ENCODE data around the gene SLC25A22. TPM values are rescaled to one million over a fixed set of nuclear protein-coding genes. Genes with fewer than 3 reads are reported as not detected.

The SLC25A22 gene
- total and polyA plus RNA-seq, 4 donors, result 10.6 to 38.2 (median 27.5) TPM

DNA sequence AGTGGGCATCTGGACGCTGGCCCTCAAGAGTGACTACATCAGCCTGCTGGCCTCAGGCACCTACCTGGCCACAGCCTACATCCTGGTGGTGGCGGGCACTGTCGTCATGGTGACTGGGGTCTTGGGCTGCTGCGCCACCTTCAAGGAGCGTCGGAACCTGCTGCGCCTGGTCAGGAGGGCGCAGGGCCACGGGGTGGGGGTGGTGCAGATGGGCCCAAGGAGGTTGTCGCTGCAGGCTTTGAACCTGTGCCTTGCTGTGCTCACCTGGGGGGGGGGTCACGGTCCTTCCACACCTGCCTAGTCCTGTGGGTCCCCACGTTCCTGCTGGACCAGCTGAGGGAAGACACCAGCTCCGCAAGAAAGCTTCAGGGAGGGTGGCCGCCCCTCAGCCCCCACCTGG is 38.2 kb upstream of the SLC25A22 start:
- peaks cover 6 to 39% (median 8%) of the 10 kb centered on the region in 5 donors for H3K4me1 ChIP-seq (ENCODE audit: control insufficient read depth in 5 of 5, insufficient read depth in 5 of 5, low read length in 5 of 5)
- H3K27ac ChIP-seq (ENCODE audit: low read depth in 1 of 2, low read length in 1 of 2), result no peak overlapping the region
- ATAC-seq (ENCODE audit: insufficient read depth, low FRiP score) (no peak), DNase-seq (no peak)
- peaks cover 0 to 5% (median 1%) of the 10 kb centered on the region in 3 donors for H3K27me3 ChIP-seq (ENCODE audit: control insufficient read depth in 3 of 3, insufficient read depth in 3 of 3, low read length in 2 of 3)
- no peak overlapping the region for H3K9ac ChIP-seq (ENCODE audit: insufficient read depth in 1 of 2, low read length in 2 of 2)
- H3K9me3 ChIP-seq (ENCODE audit: control insufficient read depth in 4 of 4, insufficient read depth in 3 of 4, low read length in 3 of 4), result no peaks in the 10 kb centered on the region
- H3K4me3 ChIP-seq, result no peak overlapping the region
- TF ChIP-seq, protein P1, sequence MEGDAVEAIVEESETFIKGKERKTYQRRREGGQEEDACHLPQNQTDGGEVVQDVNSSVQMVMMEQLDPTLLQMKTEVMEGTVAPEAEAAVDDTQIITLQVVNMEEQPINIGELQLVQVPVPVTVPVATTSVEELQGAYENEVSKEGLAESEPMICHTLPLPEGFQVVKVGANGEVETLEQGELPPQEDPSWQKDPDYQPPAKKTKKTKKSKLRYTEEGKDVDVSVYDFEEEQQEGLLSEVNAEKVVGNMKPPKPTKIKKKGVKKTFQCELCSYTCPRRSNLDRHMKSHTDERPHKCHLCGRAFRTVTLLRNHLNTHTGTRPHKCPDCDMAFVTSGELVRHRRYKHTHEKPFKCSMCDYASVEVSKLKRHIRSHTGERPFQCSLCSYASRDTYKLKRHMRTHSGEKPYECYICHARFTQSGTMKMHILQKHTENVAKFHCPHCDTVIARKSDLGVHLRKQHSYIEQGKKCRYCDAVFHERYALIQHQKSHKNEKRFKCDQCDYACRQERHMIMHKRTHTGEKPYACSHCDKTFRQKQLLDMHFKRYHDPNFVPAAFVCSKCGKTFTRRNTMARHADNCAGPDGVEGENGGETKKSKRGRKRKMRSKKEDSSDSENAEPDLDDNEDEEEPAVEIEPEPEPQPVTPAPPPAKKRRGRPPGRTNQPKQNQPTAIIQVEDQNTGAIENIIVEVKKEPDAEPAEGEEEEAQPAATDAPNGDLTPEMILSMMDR (IDR thresholded peaks at IDR 0.05; ENCODE audit: control extremely low read depth, extremely low read depth), result no peak
- H3K36me3 ChIP-seq (ENCODE audit: control insufficient read depth in 4 of 4, insufficient read depth in 4 of 4, low read length in 4 of 4), result peaks cover 4 to 46% (median 18%) of the 10 kb centered on the region in 4 donors
- WGBS, 2 donors, result 93 to 96% methylated on average over 14 of the region's 14 CpGs

DNA sequence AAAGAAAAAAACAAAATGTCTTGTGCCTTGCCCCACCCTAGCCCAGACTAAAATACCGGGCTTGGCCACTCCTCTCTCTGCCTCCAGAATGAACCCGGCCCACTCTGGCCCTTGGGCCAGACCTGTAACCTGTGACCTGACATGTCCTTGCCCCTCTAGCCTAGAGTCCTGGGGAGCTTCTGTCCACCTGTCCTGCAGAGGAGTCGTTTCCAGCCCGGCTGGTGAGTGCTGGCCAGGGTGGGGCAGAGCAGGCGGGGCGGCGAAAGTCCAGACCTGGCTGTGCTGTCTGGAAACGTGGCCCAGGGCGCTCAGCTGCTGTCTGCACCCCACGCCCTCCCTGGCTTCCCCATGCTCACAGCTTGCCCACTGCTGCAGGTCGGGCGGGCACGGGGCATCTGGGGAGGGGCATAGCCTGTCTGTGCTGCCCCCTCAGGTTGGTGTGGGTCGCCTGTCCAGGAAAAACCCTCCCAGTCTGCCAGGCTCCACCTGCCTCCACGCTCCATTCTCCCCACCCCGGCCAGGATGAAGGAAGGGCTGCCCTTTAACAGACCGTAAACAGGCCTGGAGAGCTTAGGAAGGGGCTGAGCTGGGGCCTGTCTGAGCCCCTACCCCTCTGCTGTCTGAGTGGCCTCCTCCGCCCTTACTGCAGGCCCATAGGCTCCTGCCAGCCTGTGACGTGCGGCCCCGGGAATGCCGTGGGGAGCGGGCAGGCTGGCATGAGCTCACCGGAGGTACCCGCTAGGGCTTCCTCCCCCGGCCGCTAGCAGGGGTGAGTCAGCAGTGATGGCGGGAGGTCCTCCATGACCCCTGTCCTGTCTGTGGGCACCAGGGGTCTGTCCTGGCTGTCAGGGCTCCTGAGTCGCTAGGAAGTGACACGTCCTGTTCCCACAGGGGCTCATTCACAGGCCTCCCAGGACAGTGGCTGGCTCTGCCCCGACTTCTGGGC is 36.6 kb upstream of the SLC25A22 start:
- Histone ChIP-seq H3K9me3 (ENCODE audit: control insufficient read depth in 4 of 4, insufficient read depth in 3 of 4, low read length in 3 of 4) (no peaks in the 10 kb centered on the region), H3K27ac (ENCODE audit: low read depth in 1 of 2, low read length in 1 of 2) (peak overlapping the region; percentile 88 to 95), H3K4me1 (ENCODE audit: control insufficient read depth in 5 of 5, insufficient read depth in 5 of 5, low read length in 5 of 5) (peaks cover 0 to 46% (median 12%) of the 10 kb centered on the region in 5 donors), H3K36me3 (ENCODE audit: control insufficient read depth in 4 of 4, insufficient read depth in 4 of 4, low read length in 4 of 4) (peaks cover 0 to 36% (median 15%) of the 10 kb centered on the region in 4 donors), H3K9ac (ENCODE audit: insufficient read depth in 1 of 2, low read length in 2 of 2) (no peak overlapping the region), H3K27me3 (ENCODE audit: control insufficient read depth in 3 of 3, insufficient read depth in 3 of 3, low read length in 2 of 3) (peaks cover 0 to 15% (median 6%) of the 10 kb centered on the region in 3 donors), H3K4me3 (peak overlapping the region; percentile 0)
- DNase-seq (peak in 2 of 3 donors; percentile 37 to 50), ATAC-seq (ENCODE audit: insufficient read depth, low FRiP score) (peak; percentile 44)
- TF ChIP-seq, protein P1 (IDR thresholded peaks at IDR 0.05; ENCODE audit: control extremely low read depth, extremely low read depth), result no peak
- WGBS, 2 donors, result 19 to 32% methylated on average over 30 to 31 of the region's 31 CpGs

DNA sequence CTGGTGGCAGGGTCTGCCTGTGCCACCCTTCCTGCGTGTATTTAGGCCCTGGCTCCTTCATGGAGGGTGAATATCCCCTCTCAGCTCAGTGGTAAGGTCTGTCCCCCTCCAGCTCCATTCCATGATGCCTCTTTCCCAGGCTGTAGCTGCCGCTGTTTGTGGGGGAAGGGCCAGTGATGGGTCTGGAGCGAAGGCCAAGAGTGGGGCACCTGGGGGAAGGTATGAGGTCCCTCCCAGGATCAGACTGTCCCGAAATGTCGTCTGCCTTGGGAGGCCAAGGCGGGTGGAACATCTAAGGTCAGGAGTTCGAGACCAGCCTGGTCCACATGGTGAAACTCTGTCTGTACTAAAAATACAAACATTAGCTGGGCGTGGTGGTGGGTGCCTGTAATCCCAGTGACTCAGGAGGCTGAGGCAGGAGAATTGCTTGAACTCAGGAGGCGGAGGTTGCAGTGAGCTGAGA is 35.8 kb upstream of the SLC25A22 start:
- no peak for DNase-seq
- Histone ChIP-seq H3K9ac (ENCODE audit: insufficient read depth in 1 of 2, low read length in 2 of 2) (peak overlapping the region in 1 of 2 donors; percentile 19), H3K27me3 (ENCODE audit: control insufficient read depth in 3 of 3, insufficient read depth in 3 of 3, low read length in 2 of 3) (peaks cover 0 to 21% (median 11%) of the 10 kb centered on the region in 3 donors), H3K4me1 (ENCODE audit: control insufficient read depth in 5 of 5, insufficient read depth in 5 of 5, low read length in 5 of 5) (peaks cover 0 to 54% (median 20%) of the 10 kb centered on the region in 5 donors), H3K27ac (ENCODE audit: low read depth in 1 of 2, low read length in 1 of 2) (peak overlapping the region; percentile 88 to 95), H3K9me3 (ENCODE audit: control insufficient read depth in 4 of 4, insufficient read depth in 3 of 4, low read length in 3 of 4) (no peaks in the 10 kb centered on the region), H3K4me3 (peak overlapping the region; percentile 70), H3K36me3 (ENCODE audit: control insufficient read depth in 4 of 4, insufficient read depth in 4 of 4, low read length in 4 of 4) (peaks cover 0 to 28% (median 14%) of the 10 kb centered on the region in 4 donors)
- TF ChIP-seq, protein P1 (IDR thresholded peaks at IDR 0.05; ENCODE audit: control extremely low read depth, extremely low read depth), result no peak
- 40 to 64% methylated on average over 9 of the region's 9 CpGs for WGBS, 2 donors
- ATAC-seq (ENCODE audit: insufficient read depth, low FRiP score), result no peak

Data from lung (tissue), 12 donors.